HepG2 (cell line): ENCODE data around the gene MROH2A. TPM values are rescaled to one million over a fixed set of nuclear protein-coding genes. Genes with fewer than 3 reads are reported as not detected.

ENCODE experiments used
- ATAC-seq: fragments of 200-7000 bp; cut with Tn5 transposase; 3 replicates; pipeline ENCODE4 v1.9.1; 2020; ENCODE audit warnings: mild to moderate bottlenecking, moderate library complexity
- BruUV-seq: library from RNA; stranded (reverse); fragments of 400-500 nt; replicated peaks from 2 replicates; lab custom pipeline; 2021; lab: Mats Ljungman, UMichigan
- CTCF ChIA-PET: fragments of 300-600 bp; formaldehyde crosslinking; extraction: SDS; loops from one replicate; lab custom pipeline; 2021; ENCODE audit warnings: low total read pairs, inconsistent platforms, low intra/inter-chr PET ratio; lab: Yijun Ruan, JAX
- POLR2A ChIA-PET: fragments of 350-600 bp; sonication (Branson Sonifier 250); formaldehyde crosslinking; loops from one replicate; lab custom pipeline; 2020; ENCODE audit warnings: antibody characterized with exemption, inconsistent platforms; lab: Yijun Ruan, JAX
- DNase-seq: peaks from one replicate; pipeline ENCODE4 v3.0.0-alpha.2; 2015; ENCODE audit warnings: low spot score
- FAIRE-seq: peaks from 3 replicates; lab custom pipeline; 2011; peaks lifted over from hg19 to GRCh38; lab: Jason Lieb, UNC
- H2AFZ ChIP-seq: one replicate; pipeline ENCODE4 v1.6.1; 2011; ENCODE audit warnings: low read length, inconsistent platforms
- H3K27ac ChIP-seq: fragments of 300-600 bp; 3 replicates; pipeline ENCODE4 v1.8.0; 2011; ENCODE audit warnings: mixed run types, mild to moderate bottlenecking, mixed read lengths, low read length, inconsistent platforms; ENCODE audit not compliant: insufficient read depth; ENCODE audit errors: extremely low read length
- H3K27me3 ChIP-seq, 2 experiments: fragments of 200-600 bp in 1 of 2; 2 replicates in 1 of 2; 3 replicates in 1 of 2; pipeline versions ENCODE4 v1.6.0 to v1.8.0; 2011; ENCODE audit warnings: low read length in 2 of 2, mild to moderate bottlenecking in 2 of 2, moderate library complexity in 2 of 2, inconsistent platforms in 1 of 2; ENCODE audit not compliant: insufficient read depth in 2 of 2, control insufficient read depth in 1 of 2
- H3K36me3 ChIP-seq, 2 experiments: fragments of 200-600 bp in 1 of 2; replicated peaks in 1 of 2; 2 replicates in 1 of 2; 3 replicates in 1 of 2; pipeline versions ENCODE4 v1.5.1 to v1.8.0; 2011; ENCODE audit warnings: low read length in 2 of 2, inconsistent platforms in 1 of 2; ENCODE audit not compliant: insufficient read depth in 2 of 2, control insufficient read depth in 1 of 2
- H3K4me1 ChIP-seq: 2 replicates; pipeline ENCODE4 v1.5.1; 2012; ENCODE audit warnings: low read length, inconsistent platforms; ENCODE audit not compliant: insufficient read depth
- H3K4me2 ChIP-seq: 2 replicates; pipeline ENCODE4 v1.6.0; 2011; ENCODE audit warnings: low read depth, low read length, inconsistent platforms
- H3K4me3 ChIP-seq, 3 experiments: fragments of 200-600 bp in 1 of 3; sonication (generic), shearing (Covaris generic) in 1 of 3; replicated peaks in 1 of 3; 2 replicates each; pipeline ENCODE4 v1.5.1; 2011 to 2016; ENCODE audit warnings: low read length in 3 of 3, inconsistent platforms in 2 of 3, low read depth in 2 of 3, mild to moderate bottlenecking in 2 of 3, control low read depth in 1 of 3, mixed read lengths in 1 of 3; ENCODE audit not compliant: insufficient read depth in 1 of 3
- H3K79me2 ChIP-seq: one replicate; pipeline ENCODE4 v1.6.1; 2011; ENCODE audit warnings: low read length, inconsistent platforms; ENCODE audit not compliant: insufficient read depth
- H3K9ac ChIP-seq: 2 replicates; pipeline ENCODE4 v1.6.0; 2011; ENCODE audit warnings: mild to moderate bottlenecking, low read depth, low read length, inconsistent platforms; ENCODE audit not compliant: insufficient read depth
- H3K9me3 ChIP-seq: 2 replicates; pipeline ENCODE4 v1.5.1; 2012; ENCODE audit warnings: mild to moderate bottlenecking, low read length
- H4K20me1 ChIP-seq: 2 replicates; pipeline ENCODE4 v1.6.0; 2011; ENCODE audit warnings: inconsistent platforms, mild to moderate bottlenecking, low read length, moderate library complexity; ENCODE audit not compliant: insufficient read depth
- AGO1 ChIP-seq: fragments of 200-400 bp; formaldehyde crosslinking; IDR thresholded peaks from 2 replicates; pipeline ENCODE4 v1.6.1; 2017; ENCODE audit warnings: mild to moderate bottlenecking, low read depth, low read length, moderate library complexity; ENCODE audit not compliant: poor library complexity, severe bottlenecking
- ARNTL ChIP-seq: sonication (generic); formaldehyde crosslinking; IDR thresholded peaks from 2 replicates; pipeline ENCODE4 v1.4.0; 2020; ENCODE audit warnings: mild to moderate bottlenecking, missing genetic modification reagents
- HMGXB4 ChIP-seq, 2 experiments: sonication (generic) in 1 of 2; formaldehyde crosslinking in 1 of 2; IDR thresholded peaks; 2 replicates each; pipeline versions ENCODE4 v1.4.0 to v1.6.1; 2018 to 2020; ENCODE audit warnings: missing genetic modification reagents in 2 of 2, borderline replicate concordance in 1 of 2, low read depth in 1 of 2, mild to moderate bottlenecking in 1 of 2, missing biosample characterization in 1 of 2
- ZFP62 ChIP-seq: sonication (generic); formaldehyde crosslinking; IDR thresholded peaks from 2 replicates; pipeline ENCODE4 v1.4.0; 2020; ENCODE audit warnings: missing genetic modification reagents
- ZNF432 ChIP-seq: sonication (generic); formaldehyde crosslinking; IDR thresholded peaks from 2 replicates; pipeline ENCODE4 v1.5.0; 2020; ENCODE audit warnings: missing genetic modification reagents, mild to moderate bottlenecking, borderline replicate concordance
- ZNF615 ChIP-seq: sonication (generic); formaldehyde crosslinking; IDR thresholded peaks from 2 replicates; pipeline ENCODE4 v1.5.0; 2020; ENCODE audit warnings: mild to moderate bottlenecking, missing genetic modification reagents, borderline replicate concordance
- WGBS: methylation state at CpG from one replicate; pipeline ENCODE4 v1.1.6; 2017; ENCODE audit warnings: low lambda C conversion rate; 5-methylcytosine and 5-hydroxymethylcytosine counted together
- in situ Hi-C: cut with HindIII; loops from 2 replicates; pipeline ENCODE4 v1.10.0; 2017; ENCODE audit warnings: low pct_unique_long_range_greater_than_20kb; ENCODE audit not compliant: extremely low pct_ligation_motif_present
- intact Hi-C: fragments of 100-400 bp; cut with micrococcal nuclease; formaldehyde crosslinking; loops from one replicate; pipeline ENCODE4 v1.10.0; 2022; ENCODE audit not compliant: unreplicated experiment
- polyA plus RNA-seq, 8 experiments: library from polyadenylated mRNA; depleted of rRNA in 3 of 8; stranded (reverse) in 7 of 8; unstranded in 1 of 8; fragments of >200 nt; fragmentation: Illumina TruSeq in 4 of 8; extraction: Trizol in 4 of 8; gene quantifications; 2 replicates each; pipeline versions ENCODE4 v1.2.1 to v1.2.3, GENCODE V29; 2011 to 2016; ENCODE audit warnings: low read depth in 4 of 8, missing spikeins in 1 of 8, mixed read lengths in 1 of 8; ENCODE audit not compliant: insufficient read depth in 1 of 8
- total RNA-seq, 5 experiments: library from RNA; depleted of rRNA; stranded (reverse); fragments of >200 nt; fragmentation: Illumina TruSeq; extraction: Trizol; gene quantifications; 2 replicates each; pipeline ENCODE4 v1.2.3, GENCODE V29; 2016; ENCODE audit warnings: low read depth in 1 of 5

Gene MROH2A
- total and polyA plus RNA-seq, 2 of the 13 experiments (the other 11 are each of a cell fraction or from before 2014, with no cell fraction given): 0.03 to 0.04 TPM

GRCh38 chr2:233819884-233820773, 42.0 kb downstream of the MROH2A start:
- FAIRE-seq: no peak

More at GRCh38 chr2:233819884-233820773, 42.0 kb downstream of the MROH2A start:
- no peak overlapping the region for H2AFZ ChIP-seq
- H3K79me2 ChIP-seq: no peaks in the 10 kb centered on the region
- no TSS peak for BruUV-seq
- ATAC-seq: no peak
- DNase-seq: no peak
- CTCF ChIA-PET: no interaction called here
- WGBS: 53% methylated on average over 11 of the region's 18 CpGs
- intact Hi-C loops: no loop called here
- POLR2A ChIA-PET: no interaction called here
- H3K27ac ChIP-seq: no peak overlapping the region
- no peaks in the 10 kb centered on the region for H3K9me3 ChIP-seq
- no peaks in the 10 kb centered on the region for H3K36me3 ChIP-seq
- H3K4me1 ChIP-seq: peaks cover 23% of the 10 kb centered on the region
- TF ChIP-seq ARNTL (CRISPR knock-in tag) (no peak), ZNF432 (CRISPR knock-in tag) (no peak), AGO1 (no peak), ZNF615 (CRISPR knock-in tag) (no peak), ZFP62 (no peak), HMGXB4 (CRISPR knock-in tag; IDR thresholded peaks at IDR 0.05; ENCODE audit: borderline replicate concordance in 1 of 2, low read depth in 1 of 2) (no peak)
- H3K9ac ChIP-seq: no peak overlapping the region
- H3K4me3 ChIP-seq: no peak overlapping the region
- no peaks in the 10 kb centered on the region for H4K20me1 ChIP-seq
- no peak overlapping the region for H3K4me2 ChIP-seq
- in situ Hi-C loops: no loop called here
- peaks cover 8 to 34% of the 10 kb centered on the region in 2 experiments for H3K27me3 ChIP-seq
